ENCODE results near the gene MTG1.
"Not testable (repeated sequence)": the region's sequence is repeated elsewhere in the genome, so short reads cannot be mapped to it uniquely, and the experiment has no call there.

The MTG1 gene

GRCh38 chr10:133405844-133406527 is 12.0 kb downstream of the MTG1 start:
- H3K36me3 ChIP-seq (replicated peaks), result peaks cover 76% of the 10 kb centered on the region
- no peaks in the 10 kb centered on the region for H3K4me1 ChIP-seq
- 0 out of 2 replicates have a peak, but pooled peaks cover 2% of the 10 kb centered on the region for H3K9me3 ChIP-seq
- no peaks in the 10 kb centered on the region for H3K27me3 ChIP-seq (ENCODE audit: low read depth)
- in situ Hi-C loops (cut with MboI; ENCODE audit: low sequenced_read_pairs), result no loop called here
- H3K4me3 ChIP-seq, result no peak overlapping the region
- no peak for DNase-seq (ENCODE audit: low spot score in 2 of 2)

DNA sequence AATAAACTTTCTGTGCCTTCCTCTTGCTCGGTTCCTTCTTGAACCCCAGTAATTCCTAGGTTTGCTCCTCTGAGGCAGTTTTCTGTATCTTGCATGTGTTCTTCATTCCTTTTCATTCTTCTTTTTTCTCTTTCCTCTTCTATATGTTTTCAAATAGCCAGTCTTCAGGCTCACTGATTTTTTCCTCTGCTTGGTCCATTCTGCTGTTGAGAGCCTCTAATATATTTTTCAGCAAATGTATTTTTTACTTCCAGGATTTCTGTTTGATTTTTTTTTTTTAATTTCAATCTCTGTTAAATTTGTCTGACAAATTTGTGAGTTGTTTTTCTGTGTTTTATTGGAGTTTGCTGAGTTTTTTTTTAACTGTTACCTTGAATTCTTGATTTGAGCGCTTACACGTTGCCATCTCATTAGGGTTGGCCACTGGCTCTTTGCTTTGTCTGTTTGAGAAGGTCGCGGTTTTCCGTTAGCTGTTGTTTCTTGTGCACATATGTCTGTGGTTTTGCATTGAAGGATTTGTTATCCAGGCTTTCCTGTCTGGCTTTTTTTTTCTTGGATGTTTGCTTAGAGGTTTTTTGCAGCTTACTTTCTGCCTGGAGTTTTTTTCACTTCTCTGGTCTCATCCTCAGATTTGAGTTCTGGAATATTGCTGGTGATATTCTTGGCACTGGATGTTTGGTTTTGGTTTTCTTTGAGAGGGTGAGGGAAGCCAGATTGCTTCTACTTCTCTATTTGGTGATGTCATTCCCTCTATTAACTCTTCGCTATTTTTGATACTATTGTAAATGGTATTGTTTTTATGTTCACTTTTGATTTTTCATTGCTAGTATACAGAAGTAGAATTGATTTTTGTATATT is 17.8 kb downstream of the MTG1 start:
- Histone ChIP-seq H3K4me3 (no peak overlapping the region), H3K4me1 (no peaks in the 10 kb centered on the region), H3K36me3 (replicated peaks) (peaks cover 76% of the 10 kb centered on the region), H3K9me3 (peaks cover 13% of the 10 kb centered on the region; the same call in 1 of the 2 replicates), H3K27me3 (ENCODE audit: low read depth) (no peaks in the 10 kb centered on the region)
- in situ Hi-C loops (cut with MboI; ENCODE audit: low sequenced_read_pairs), result no loop called here
- DNase-seq (ENCODE audit: low spot score in 2 of 2), result no peak

DNA sequence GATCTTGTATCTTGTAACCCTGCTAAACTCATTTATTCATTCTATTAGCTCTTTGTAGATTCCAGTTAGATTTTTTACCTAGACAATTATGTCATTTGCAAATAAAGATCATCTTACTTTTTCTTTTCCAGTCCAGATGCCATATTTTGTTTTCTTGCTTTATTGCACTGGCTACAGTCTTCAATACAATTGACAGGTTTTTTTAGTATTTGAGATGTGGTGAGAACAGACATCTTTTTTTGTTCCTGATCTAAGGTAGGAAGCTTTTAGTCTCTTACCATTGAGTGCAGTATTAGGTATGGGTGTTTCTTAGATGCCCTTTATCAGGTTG is 18.4 kb downstream of the MTG1 start:
- Histone ChIP-seq H3K4me1 (no peaks in the 10 kb centered on the region), H3K9me3 (peaks cover 13% of the 10 kb centered on the region; the same call in 1 of the 2 replicates), H3K27me3 (ENCODE audit: low read depth) (no peaks in the 10 kb centered on the region), H3K4me3 (no peak overlapping the region), H3K36me3 (replicated peaks) (peaks cover 70% of the 10 kb centered on the region)
- in situ Hi-C loops (cut with MboI; ENCODE audit: low sequenced_read_pairs), result no loop called here
- DNase-seq (ENCODE audit: low spot score in 2 of 2), result no peak

GRCh38 chr10:133414401-133414800 is 20.4 kb downstream of the MTG1 start:
- Histone ChIP-seq H3K36me3 (replicated peaks) (peaks cover 65% of the 10 kb centered on the region), H3K9me3 (peaks cover 13% of the 10 kb centered on the region; the same call in 1 of the 2 replicates)
- H3K27me3 ChIP-seq (ENCODE audit: low read depth); DNase-seq (ENCODE audit: low spot score in 2 of 2); H3K4me1 ChIP-seq; in situ Hi-C loops (cut with MboI; ENCODE audit: low sequenced_read_pairs); H3K4me3 ChIP-seq: not testable (repeated sequence)

DNA sequence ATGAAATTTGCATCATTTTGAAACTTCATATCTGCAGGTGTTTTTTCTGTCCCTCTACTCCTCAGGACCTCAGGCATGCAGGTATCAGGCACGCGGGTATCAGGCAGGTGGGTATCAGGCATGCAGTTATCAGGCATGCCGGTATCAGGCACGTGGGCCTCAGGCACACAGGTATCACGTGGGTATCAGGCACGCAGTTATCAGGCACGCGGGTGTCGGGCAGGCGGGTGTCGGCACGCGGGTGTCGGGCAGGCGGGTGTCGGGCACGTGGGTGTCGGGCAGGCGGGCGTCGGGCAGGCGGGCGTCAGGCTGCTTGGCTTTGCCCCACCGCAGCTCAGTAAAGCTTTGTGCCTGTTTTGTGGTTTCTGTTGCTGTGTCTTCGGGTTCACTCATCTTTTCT is 21.8 kb downstream of the MTG1 start:
- no peaks in the 10 kb centered on the region for H3K4me1 ChIP-seq
- no peak overlapping the region for H3K4me3 ChIP-seq
- in situ Hi-C loops (cut with MboI; ENCODE audit: low sequenced_read_pairs), result no loop called here
- H3K9me3 ChIP-seq, result peaks cover 13% of the 10 kb centered on the region; the same call in 1 of the 2 replicates
- peaks cover 59% of the 10 kb centered on the region for H3K36me3 ChIP-seq (replicated peaks)
- H3K27me3 ChIP-seq (ENCODE audit: low read depth), result no peaks in the 10 kb centered on the region
- DNase-seq (ENCODE audit: low spot score in 2 of 2), result no peak

GRCh38 chr10:133418289-133418993 is 24.5 kb downstream of the MTG1 start:
- H3K4me3 ChIP-seq, result no peak overlapping the region
- H3K36me3 ChIP-seq (replicated peaks), result peaks cover 35% of the 10 kb centered on the region
- in situ Hi-C loops (cut with MboI; ENCODE audit: low sequenced_read_pairs), result no loop called here

DNA sequence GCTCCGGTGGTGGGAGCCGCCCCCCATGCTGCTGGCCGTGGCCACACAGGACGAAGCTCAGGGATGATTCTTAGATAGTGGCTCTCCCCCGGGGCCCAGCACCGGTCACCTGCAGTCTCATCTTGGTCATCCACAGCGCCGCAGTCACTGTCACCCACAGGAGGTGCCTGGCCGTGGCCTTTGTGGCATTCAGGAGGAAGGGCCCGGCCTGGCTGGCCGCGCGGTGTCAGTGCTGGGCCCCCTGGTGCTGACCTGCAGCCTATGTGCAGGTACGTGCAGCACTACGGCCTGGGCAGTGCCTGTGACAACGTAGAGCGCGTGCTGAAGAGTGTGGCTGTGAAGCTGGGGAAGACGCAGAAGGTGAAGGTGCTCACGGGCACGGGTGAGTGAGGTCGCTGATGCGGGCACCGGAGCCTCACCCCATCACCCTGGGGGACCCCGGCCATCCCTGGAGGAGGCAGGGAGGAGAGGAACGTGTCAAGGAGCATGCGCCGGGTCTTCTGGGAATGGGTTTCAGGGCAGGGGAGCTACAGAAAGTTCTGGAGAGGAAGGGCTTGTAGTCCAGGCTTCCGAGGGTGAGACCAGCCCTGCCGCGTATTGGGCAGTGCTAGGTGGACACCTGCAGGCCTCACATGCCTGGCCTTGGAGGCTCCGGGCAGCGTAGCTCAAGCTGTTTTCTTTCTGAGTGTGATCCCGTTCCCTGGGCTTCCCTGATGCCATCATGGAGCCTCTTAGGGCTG is 25.4 kb downstream of the MTG1 start:
- Histone ChIP-seq H3K27me3 (ENCODE audit: low read depth) (no peaks in the 10 kb centered on the region), H3K9me3 (no peaks in the 10 kb centered on the region), H3K36me3 (replicated peaks) (peaks cover 33% of the 10 kb centered on the region), H3K4me1 (no peaks in the 10 kb centered on the region), H3K4me3 (no peak overlapping the region)
- no peak for DNase-seq (ENCODE audit: low spot score in 2 of 2)
- in situ Hi-C loops (cut with MboI; ENCODE audit: low sequenced_read_pairs), result no loop called here

More at GRCh38 chr10:133418289-133418993, 24.5 kb downstream of the MTG1 start:
- no peak for DNase-seq (ENCODE audit: low spot score in 2 of 2)
- Histone ChIP-seq H3K27me3 (ENCODE audit: low read depth) (no peaks in the 10 kb centered on the region), H3K4me1 (no peaks in the 10 kb centered on the region), H3K9me3 (no peaks in the 10 kb centered on the region)

DNA sequence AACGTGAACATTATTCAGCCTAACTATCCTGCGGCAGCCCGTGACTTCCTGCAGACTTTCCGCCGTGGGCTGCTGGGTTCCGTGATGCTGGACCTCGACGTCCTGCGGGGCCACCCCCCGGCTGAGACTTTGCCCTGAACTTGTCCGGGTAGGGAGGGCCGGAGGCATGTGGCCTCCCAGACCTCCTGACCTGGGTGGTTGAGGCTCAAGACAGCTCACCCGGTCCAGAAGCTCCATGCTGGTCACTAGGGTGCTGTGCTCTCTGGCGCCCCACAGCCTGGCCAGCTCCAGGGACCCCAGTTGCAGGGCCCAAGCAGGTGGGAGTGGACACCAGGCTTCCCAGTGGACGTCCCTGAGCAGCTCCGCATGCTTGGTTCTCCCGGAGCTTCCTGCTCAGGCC is 26.1 kb downstream of the MTG1 start:
- H3K36me3 ChIP-seq (replicated peaks), result peaks cover 29% of the 10 kb centered on the region
- H3K9me3 ChIP-seq, result no peaks in the 10 kb centered on the region
- H3K27me3 ChIP-seq (ENCODE audit: low read depth), result no peaks in the 10 kb centered on the region
- no peak for DNase-seq (ENCODE audit: low spot score in 2 of 2)
- in situ Hi-C loops (cut with MboI; ENCODE audit: low sequenced_read_pairs), result no loop called here
- no peak overlapping the region for H3K4me3 ChIP-seq
- H3K4me1 ChIP-seq, result no peaks in the 10 kb centered on the region

GRCh38 chr10:133420579-133420978 is 26.6 kb downstream of the MTG1 start:
- Histone ChIP-seq H3K27me3 (ENCODE audit: low read depth) (no peaks in the 10 kb centered on the region), H3K9me3 (no peaks in the 10 kb centered on the region), H3K4me3 (no peak overlapping the region), H3K36me3 (replicated peaks) (peaks cover 24% of the 10 kb centered on the region), H3K4me1 (no peaks in the 10 kb centered on the region)
- DNase-seq (ENCODE audit: low spot score in 2 of 2), result no peak
- in situ Hi-C loops (cut with MboI; ENCODE audit: low sequenced_read_pairs), result no loop called here

DNA sequence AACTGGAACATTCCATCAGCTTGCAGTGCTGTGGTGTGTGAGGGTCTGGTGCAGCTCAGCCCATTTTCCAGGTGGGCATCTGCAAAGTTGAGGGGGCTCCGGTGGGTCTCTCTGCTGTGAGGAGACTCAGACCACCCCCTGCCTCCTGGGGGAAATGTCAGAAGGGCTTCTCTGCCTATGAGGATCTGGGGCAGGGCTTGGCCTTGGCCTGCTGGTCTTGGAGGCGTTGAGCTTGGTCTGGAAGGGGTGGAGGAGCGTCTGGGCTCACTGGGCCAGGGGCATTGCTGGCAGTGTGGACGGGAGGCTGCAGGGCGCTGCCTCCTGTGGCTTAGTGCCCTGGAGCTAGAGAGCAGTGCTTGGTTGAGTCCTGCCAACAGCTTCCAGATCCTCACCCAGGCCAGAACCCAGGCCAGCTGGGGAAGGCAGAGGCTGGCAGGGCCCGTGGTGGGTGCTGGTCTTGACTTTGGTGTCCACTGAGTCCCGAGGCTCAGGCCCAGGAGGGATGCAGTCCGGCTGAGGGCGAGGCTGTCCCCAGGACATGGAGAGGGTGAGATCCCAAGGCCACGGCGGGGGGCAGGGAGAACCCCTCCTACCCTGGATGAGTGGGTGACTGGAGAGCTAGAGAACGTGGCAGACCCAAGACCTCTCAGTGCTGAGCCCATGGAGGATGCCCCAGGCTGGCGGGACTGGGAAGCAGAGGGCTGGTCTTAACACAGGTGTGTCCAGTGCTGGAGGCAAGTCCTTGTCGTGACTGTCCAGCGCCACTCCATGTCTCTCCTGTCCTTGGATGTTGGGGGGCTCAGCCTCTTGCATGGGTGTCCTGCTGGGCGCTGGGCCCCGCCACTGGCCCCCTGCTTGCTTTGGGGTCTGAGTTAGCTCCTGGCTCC is 27.6 kb downstream of the MTG1 start:
- in situ Hi-C loops (cut with MboI; ENCODE audit: low sequenced_read_pairs), result no loop called here

GRCh38 chr10:133422223-133422806 is 28.4 kb downstream of the MTG1 start:
- in situ Hi-C loops (cut with MboI; ENCODE audit: low sequenced_read_pairs), result no loop called here
- Histone ChIP-seq H3K27me3 (ENCODE audit: low read depth) (no peaks in the 10 kb centered on the region), H3K9me3 (no peaks in the 10 kb centered on the region), H3K4me3 (no peak overlapping the region), H3K4me1 (no peaks in the 10 kb centered on the region), H3K36me3 (replicated peaks) (peaks cover 18% of the 10 kb centered on the region)
- no peak for DNase-seq (ENCODE audit: low spot score in 2 of 2)

More for the DNA sequence above, 27.6 kb downstream of the MTG1 start:
- DNase-seq (ENCODE audit: low spot score in 2 of 2), result no peak
- Histone ChIP-seq H3K4me1 (no peaks in the 10 kb centered on the region), H3K36me3 (replicated peaks) (peaks cover 18% of the 10 kb centered on the region), H3K27me3 (ENCODE audit: low read depth) (no peaks in the 10 kb centered on the region), H3K4me3 (no peak overlapping the region), H3K9me3 (no peaks in the 10 kb centered on the region)

Measured in HAP-1 (cell line).